Posterior vena cava (tissue), 2 donors: ENCODE measurements around the gene DIP2A. TPM values are rescaled to one million over a fixed set of nuclear protein-coding genes. Genes with fewer than 3 reads are reported as not detected.

ENCODE experiments used
- DNase-seq: peaks from one replicate; pipeline ENCODE4 v3.0.0-alpha.2; 2020; ENCODE audit warnings: low spot score
- intact Hi-C, 2 donors: fragments of 100-400 bp; cut with DNase I; formaldehyde crosslinking; loops; one replicate each; pipeline versions ENCODE4 v1.14.1 to v1.14.2; 2022 to 2023
- total RNA-seq, 2 donors: library from RNA; stranded (reverse); fragmentation: NEBNext Ultra II Directional; extraction: Animal tissue kit (Norgen Biotek cat#: 25700); gene quantifications; one replicate each; pipeline ENCODE4 v1.2.1, GENCODE V29; 2021
- donor health status: DM: yes; HTN: yes; CAD: no.
- donor health status: DM: yes; HTN: yes; CAD: no.

The DIP2A gene
- total RNA-seq, 2 donors from 2014 or later = 24.3 to 26.4 TPM

DNA sequence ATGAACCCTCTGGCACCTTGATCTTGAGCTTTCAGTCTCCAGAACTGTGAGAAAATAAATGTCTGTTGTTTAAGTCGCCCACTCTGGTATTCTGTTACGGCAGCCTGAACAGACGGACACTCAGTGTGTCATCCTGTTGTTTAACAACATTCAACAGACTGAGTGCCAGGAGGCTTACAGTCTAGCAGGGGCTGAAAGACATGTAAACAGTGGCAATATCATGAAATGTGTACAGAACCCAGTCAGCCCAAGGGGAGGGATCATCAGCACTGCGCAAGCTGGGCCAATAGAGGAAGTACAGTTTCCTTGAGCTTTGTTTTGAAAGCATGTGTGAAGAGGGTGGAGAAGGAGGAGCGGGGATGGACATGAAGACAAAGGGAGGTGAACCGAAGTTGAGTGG lies 13.6 kb downstream of the DIP2A start:
- intact Hi-C loops = no loop called here
- no peak for DNase-seq

GRCh38 chr21:46474382-46474781 lies 15.7 kb downstream of the DIP2A start:
- intact Hi-C loops = no loop called here
- no peak for DNase-seq

GRCh38 chr21:46475296-46475695 lies 16.6 kb downstream of the DIP2A start:
- intact Hi-C loops = no loop called here

DNA sequence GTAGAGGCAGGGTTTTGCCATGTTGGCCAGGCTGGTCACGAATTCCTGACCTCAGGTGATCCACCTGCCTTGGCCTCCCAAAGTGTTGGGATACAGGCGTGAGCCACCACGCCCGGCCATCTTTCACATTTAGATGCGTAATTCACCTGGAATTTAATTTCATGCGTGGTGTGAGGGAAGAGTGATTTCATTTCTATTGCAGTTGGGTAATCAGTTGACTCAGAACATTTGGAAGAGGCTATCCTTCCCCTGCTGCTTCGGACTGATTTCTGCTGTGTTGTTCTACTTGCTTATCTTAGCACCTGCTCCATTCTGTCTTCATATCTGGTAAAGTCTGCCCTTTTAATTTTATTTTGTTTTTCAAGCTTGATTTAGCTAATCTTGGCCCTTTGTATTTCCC lies 19.1 kb downstream of the DIP2A start:
- DNase-seq = no peak
- intact Hi-C loops = no loop called here

More at GRCh38 chr21:46475296-46475695, 16.6 kb downstream of the DIP2A start:
- no peak for DNase-seq

DNA sequence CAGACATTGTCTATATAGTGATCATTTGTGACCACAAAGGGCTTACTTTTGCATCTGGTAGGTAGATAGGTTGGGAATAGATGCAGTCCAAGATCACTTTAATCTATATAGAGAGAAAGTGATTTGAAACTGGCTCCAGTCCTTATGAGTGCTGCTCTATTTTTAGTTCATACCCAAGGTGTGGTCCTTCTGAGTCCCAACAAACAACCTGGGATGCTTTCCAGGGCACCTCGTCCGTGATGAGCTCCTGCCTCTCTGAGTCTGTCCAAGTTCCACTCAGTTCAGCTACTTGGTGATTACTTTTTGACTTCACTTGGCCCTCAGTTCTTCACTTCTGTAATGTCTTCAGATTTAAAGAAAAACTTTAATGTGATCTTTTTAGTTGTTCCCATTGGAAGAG lies 20.2 kb downstream of the DIP2A start:
- intact Hi-C loops = no loop called here
- DNase-seq = no peak

DNA sequence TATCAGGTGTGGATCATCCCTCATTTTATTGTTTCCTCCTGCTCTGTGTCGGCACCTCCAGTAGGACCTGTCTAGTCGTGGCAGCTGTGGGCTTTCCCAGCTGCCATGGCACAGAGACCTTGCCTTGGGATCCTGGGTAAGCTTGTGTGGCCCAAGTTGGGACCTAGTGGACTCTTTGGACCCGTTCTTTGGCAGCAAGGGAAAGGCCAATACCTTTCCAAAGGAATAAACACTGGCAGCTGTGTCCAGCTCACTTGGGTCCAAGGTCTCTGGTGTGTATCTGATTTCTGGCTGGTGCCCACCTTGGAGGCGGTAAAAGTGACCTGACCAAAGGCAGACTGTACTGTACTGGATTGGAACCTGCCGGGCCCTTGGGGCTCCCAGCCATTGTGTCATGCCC lies 21.8 kb downstream of the DIP2A start:
- intact Hi-C loops = no loop called here

GRCh38 chr21:46482225-46482845 lies 23.6 kb downstream of the DIP2A start:
- intact Hi-C loops = no loop called here
- DNase-seq = no peak

More for the DNA sequence above, 21.8 kb downstream of the DIP2A start:
- no peak for DNase-seq

DNA sequence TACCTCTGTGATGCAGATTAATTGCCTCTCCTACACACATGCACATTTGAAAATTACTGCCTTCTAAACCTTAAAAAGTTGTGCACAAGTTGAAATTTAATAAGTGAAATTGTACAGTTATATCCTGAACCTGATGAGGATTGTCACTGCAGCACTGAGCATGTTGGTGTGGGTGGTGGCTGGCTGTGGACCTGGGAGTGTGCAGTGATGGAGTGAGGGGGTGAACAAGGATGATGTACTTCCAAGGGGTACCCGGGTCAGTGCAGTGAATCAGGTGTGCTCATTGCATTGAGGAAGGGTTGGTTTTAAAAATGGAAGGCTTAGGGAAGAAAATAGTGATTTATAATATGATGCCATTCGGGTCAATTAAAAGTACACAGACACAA lies 24.1 kb downstream of the DIP2A start:
- intact Hi-C loops = no loop called here
- no peak for DNase-seq

DNA sequence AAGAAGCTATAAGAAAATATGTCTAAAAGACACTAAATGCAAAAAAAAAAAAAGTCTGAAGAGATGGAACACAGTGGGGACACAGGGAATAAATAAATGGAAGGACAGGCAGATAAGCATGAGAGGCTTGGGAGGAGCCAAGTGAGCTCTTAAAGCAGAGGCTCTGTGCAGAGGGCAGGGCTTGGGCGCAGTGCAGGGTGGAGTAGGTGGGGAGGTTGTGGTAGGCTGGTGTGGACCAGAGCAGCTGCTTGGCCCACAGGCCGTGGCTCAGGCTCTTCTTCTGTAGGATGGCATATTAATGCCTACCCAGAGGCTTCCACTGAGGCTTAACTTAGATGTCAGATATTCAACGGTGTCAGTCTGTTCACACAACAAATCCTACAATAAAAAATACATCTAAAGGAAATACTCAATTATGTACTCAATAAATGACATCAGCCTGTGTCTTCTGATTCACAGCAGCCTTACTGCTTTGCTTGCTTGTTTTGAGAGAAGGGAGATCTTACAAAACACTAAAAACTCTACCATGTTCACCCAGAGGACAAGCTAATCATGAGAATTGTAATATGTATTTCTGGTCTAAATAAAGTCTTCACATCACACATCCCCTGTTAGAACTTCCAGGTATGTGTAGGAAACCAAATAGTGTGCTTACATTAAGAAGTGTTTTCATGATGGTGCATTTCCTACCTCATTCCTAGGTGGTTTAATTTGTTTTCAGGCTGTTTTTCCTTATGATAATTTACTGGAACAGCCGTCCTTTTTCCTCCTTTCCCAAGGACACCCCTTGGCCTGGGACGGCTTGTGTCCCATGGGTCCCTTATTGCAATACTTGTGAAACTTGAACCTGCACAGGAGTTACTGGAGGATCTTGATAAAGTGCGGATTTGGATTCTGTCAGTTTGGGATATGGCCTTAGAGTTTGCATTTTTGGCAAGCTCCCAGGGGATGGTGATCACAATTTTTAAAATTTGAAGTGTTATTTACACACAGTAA lies 24.9 kb downstream of the DIP2A start:
- DNase-seq = no peak
- intact Hi-C loops = no loop called here

DNA sequence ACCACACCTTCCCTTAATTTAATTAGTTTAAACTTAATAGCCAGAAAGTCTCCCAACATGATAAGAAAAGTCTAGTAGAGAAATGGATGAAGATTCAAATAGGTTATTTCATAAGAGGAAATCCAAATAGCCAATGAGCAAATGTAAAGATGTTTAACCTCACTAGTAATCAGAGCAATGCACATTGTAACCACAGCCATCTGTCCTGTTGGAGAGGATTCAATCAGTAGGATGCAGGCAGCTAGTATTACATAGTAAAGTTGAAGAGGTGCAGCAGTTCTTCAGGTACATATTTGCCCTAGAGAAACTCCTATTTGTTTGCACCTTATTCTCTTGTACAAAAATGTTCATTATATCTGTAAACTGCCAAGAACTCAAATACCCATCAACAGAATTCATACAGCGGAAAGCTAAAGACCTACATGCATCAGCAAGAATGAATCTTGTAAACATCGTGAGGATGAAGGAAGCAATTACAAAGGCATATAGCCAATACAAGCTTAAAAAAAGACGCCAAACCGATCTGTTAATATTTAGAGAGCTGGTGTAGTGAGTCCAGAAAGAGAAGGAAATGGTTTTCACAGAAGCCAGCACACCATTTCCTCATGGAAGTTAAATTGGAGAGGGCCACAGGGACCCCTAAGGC lies 27.9 kb downstream of the DIP2A start:
- no peak for DNase-seq
- intact Hi-C loops = no loop called here

- intact Hi-C loops = no loop called here
- DNase-seq = no peak
Measured at GRCh38 chr21:46489162-46489663, 30.5 kb downstream of the DIP2A start.

GRCh38 chr21:46489800-46490199 lies 31.1 kb downstream of the DIP2A start:
- intact Hi-C loops = no loop called here

DNA sequence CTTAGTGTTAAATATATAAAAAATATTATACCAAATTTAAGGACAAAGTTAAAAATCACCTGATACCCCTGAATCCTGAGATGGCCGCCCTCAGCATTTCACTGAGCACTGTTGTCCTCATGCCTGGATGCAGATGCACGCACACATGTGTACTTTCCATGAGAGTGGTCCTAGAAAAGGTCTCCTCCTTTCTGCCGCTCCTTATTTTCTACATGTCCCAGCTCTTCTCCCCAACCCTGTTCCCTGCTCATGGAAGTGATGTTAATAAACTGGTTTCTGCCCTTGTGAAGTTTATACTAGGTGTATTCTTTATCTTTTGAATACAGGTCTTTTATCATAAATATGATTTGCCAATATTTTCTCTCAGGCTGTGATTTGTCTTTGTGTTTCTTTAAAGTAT lies 32.9 kb downstream of the DIP2A start:
- intact Hi-C loops = no loop called here
- DNase-seq = no peak

More at GRCh38 chr21:46489800-46490199, 31.1 kb downstream of the DIP2A start:
- DNase-seq = no peak

DNA sequence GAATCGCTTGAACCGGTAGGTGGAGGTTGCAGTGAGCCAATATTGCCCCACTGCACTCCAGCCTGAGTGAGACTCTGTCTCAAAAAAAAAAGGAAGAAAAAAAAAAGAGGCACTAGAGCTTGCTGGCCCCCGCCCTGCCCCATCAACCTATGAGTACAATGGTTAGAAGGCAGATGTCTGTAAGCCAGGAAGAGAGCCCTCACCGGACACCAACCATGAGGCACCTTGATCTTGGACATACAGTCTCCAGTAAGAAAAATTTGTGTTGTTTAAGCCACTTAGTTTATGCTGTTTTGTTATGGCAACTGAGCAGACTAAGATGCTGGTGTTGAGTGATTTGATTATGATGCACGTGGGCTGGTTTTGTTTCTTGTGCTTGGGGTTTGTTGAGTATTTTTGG lies 34.2 kb downstream of the DIP2A start:
- intact Hi-C loops = no loop called here
- no peak for DNase-seq

DNA sequence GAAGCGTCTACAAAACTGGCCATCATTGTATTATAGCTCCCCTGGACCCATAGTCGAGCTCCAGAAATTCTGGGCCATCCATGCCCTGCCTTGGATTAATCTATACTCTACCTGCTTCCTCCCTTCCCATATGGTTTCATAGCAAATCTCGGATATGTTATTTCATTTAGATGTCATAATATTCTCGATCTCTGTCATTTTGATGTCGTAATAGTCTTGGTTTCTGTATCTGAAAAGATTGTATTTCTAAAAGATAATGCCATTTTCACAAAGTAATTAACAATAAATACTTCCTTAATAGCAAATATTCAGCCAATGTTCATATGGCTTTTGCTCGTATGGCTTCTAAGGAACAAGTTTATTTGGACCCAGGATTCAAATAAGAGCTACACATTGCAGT lies 35.1 kb downstream of the DIP2A start:
- no peak for DNase-seq
- intact Hi-C loops = no loop called here

GRCh38 chr21:46498335-46499050 lies 39.8 kb downstream of the DIP2A start:
- intact Hi-C loops = no loop called here
- no peak for DNase-seq

GRCh38 chr21:46500224-46500861 lies 41.7 kb downstream of the DIP2A start:
- no peak for DNase-seq
- intact Hi-C loops = no loop called here

DNA sequence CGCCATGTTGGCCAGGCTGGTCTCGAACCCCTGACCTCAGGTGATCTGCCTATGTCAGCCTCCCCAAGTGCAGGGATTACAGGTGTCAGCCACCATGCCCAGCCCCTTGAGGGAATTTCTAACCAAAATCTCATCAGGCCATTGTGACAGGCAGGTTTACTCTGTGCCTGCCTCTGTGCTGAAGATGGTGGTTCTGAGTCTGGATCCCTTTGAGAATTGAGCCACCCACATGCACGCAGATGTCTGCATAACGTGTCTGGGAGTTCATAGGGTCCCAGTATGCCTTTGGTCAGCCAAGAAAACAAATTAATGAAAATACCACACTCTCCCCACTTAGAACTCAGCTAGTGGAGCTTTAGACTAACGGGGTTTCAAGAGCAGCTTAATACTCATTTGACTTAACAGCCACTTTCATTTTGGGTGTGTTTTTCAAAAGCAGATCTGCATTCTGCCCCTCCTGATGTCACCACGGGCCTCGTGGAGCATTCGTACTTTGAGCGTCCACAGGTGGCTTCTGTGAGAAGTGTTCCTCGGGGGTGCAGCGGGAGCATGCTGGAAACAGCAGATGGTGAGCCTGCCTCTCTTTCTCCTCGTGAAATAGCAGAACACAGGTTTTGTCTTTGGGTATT lies 45.3 kb downstream of the DIP2A start:
- intact Hi-C loops = no loop called here
- DNase-seq = no peak
